NCI-H510A treated with DMSO at 0.1 percent for 48 hours (cell line): ENCODE results near the gene ZMYND15.

Source experiments
- DNase-seq: peaks from one replicate; lab custom pipeline; 2025; lab: John Stamatoyannopoulos, UW

ZMYND15 gene

GRCh38 chr17:4743216-4743615, 3.6 kb downstream of the ZMYND15 start:
- DNase-seq: no peak

DNA sequence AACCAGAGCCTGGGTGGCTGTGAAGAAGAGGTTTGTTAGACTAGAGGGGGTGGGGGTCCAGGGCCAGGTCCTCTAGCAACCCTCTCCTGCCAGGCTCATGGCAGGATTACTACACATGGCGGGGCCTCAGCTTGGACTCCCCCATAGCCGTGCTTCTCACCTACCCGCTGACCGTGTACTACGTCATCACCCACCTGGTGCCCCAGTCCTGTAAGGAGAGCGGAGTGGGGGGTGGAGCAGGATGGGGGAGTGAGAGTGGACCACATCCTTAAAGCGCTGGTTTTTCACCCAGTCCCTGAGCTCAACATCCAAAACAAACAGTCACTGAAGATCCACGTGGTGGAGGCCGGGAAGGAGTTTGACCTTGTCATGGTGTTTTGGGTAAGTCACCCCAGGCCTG, 4.3 kb downstream of the ZMYND15 start:
- DNase-seq: no peak

DNA sequence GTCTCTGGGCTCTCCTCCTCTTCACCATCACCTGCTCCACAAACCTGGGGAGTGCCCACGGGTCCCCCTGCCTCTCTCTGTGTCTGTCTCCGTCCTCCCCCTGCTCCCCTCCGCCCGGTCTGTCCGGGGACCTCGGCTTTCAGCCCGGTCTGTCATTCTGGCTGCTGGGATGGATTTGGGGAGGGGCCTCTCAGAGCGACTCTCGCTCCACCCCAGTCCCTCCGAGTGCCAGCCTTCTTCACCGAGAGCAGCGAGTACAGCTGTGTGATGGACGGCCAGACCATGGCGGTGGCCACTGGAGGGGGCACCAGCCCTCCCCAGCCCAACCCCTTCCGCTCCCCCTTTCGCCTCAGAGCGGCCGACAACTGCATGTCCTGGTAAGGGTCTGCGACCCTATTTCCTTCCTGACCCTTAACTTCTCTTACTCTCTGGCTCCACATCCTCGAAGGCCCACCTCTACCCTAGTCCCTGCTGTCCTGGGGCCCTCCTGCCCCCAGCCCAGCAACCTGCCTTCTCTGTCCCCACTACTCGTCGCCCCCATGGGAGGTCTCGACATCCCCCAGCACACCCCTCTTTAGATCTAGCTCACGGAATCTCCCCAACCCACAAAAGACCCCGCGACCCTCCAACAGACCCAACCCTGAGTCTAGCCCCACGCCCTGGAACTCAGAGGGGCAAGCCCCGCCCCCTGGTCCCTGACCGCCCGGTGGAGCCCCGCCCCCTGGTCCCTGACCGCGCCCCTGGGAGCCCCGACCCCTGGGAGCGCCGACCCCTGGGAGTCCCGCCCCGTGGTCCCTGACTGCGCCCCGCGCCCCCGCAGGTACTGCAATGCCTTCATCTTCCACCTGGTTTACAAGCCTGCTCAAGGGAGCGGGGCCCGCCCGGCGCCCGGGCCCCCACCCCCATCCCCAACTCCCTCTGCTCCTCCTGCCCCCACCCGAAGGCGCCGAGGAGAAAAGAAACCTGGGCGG, 5.7 kb downstream of the ZMYND15 start:
- DNase-seq: no peak

DNA sequence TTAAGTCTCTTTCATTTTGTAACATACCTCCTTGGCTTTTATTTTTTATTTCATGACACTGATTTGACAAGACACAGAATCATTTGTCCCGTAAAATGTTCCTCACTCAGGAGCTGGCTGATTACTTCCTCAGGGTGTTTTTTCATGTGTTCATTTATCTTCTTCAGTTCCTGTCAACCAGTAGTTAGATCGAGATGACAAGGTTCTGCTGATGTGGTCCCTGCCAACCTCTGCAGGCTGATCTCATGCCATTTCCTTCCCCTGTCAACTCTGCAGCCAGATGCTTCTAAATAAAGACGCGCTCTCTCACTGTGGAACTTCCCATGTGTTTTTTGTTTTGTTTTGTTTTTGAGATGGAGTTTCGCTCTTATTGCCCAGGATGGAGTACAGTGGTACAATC, 8.2 kb downstream of the ZMYND15 start:
- DNase-seq: no peak

GRCh38 chr17:4748686-4749085, 9.1 kb downstream of the ZMYND15 start:
- no peak for DNase-seq

- DNase-seq: no peak
Measured at GRCh38 chr17:4750606-4751005, 11.0 kb downstream of the ZMYND15 start.

GRCh38 chr17:4751932-4752331, 12.3 kb downstream of the ZMYND15 start:
- DNase-seq: no peak

GRCh38 chr17:4753392-4753791, 13.8 kb downstream of the ZMYND15 start:
- DNase-seq: no peak

GRCh38 chr17:4759776-4760236, 20.2 kb downstream of the ZMYND15 start:
- no peak for DNase-seq

DNA sequence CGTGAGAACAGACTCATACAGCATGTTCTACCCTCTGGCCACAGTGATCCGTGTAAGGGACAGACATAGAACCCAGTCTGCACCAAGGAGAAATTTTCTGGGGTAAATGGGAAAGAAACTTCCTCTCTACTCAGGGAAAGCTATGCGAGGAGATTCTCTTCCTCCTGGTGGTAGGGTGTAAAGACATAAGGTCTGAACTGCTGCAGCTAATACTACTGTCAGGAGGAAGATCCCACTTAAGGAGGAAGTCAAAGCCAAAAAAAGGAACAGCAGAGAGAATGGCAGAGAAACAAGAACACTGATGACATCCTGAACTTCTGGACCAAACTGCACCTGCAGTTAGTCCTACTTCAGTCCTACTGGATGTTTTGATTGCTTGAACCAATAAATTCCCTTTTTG, 25.0 kb downstream of the ZMYND15 start:
- no peak for DNase-seq

DNA sequence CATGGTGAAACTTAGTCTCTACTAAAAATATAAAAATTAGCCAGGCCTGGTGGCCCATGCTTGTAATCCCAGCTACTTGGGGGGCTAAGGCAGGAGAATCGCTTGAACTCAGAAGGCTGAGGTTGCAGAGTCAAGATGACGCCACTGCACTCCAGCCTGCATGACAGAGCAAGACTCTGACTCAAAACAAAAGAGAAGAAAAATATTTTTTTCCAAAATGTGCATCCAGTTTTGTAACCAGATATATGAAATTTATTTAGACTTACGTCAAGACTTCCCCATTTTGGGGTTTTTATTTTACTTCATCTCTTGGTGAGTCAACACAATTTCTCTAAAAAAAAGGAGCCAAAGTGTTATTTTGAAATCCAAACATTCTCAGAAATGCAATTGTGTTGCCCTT, 26.6 kb downstream of the ZMYND15 start:
- no peak for DNase-seq

GRCh38 chr17:4766723-4767122, 27.1 kb downstream of the ZMYND15 start:
- no peak for DNase-seq

- no peak for DNase-seq
Measured at GRCh38 chr17:4768298-4768697, 28.7 kb downstream of the ZMYND15 start.

DNA sequence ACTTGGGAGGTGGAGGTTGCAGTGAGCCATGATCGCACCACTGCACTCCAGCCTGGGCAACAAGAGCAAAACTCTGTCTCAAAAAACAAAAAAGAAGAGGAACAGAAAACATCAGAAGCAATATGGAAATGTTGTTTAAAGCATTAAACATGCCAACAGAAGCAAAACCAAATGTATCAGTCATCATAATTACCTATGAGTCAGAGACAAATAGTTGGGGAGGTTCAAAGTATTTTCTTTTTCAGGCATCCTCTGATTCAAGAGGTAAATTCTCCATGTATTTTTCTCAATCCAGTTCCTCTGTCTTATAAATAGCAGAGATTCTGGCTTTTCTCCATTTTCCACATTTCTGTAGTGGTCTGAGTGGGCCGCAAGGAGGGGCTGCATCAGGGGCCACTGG, 30.0 kb downstream of the ZMYND15 start:
- no peak for DNase-seq

DNA sequence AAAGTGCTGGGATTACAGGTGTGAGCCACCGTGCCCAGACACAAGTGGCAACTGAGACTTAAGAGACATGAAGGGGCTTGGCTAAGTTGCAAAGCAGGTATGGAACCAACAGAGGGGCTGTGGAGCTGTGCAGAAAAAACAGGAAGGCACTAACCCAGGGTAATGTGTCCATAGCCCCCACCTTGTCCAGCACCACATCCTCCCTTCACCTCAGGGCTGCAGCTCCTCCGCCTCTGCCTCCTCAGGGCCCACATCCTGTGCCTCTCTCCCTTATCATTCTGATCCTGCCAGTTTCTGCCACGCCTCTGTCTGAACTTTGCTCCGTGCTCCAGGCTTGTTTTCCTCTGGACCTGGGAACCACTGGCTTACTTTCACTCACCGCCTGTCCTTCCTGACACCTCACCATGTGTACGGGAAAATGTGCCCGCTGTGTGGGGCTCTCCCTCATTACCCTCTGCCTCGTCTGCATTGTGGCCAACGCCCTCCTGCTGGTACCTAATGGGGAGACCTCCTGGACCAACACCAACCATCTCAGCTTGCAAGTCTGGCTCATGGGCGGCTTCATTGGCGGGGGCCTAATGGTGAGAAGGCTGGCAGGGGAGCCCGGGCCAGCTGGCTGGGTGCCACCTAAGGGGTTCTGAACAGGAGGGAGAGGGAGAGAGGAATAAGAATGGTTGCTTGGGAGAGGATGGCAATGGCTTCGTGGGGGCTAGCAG, 32.0 kb downstream of the ZMYND15 start, which contains the start of gene TM4SF5:
Gene TM4SF5 (plus strand): TSS at position 368 of the 716 bp plus-strand sequence. CDS start 37 bp downstream, at position 405.
- no peak for DNase-seq

DNA sequence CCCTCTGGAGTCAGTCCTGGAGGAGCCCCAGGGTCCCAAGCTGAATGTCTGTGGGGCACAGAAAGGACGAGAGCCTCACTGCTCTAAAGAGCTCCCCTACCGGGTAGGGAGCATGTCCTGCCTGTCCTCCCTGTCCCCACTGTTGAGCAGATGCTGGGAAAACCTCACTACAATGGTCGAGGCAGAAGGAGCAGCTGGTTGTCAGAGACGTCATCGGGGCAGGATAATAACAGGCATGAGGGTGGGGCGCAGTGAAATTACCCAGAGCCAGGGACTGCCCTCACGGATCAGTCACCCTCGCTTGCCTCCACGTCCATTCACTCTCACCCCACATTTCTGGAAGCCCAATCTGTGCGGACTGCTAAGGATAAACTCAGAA, 32.6 kb downstream of the ZMYND15 start:
- DNase-seq: no peak

DNA sequence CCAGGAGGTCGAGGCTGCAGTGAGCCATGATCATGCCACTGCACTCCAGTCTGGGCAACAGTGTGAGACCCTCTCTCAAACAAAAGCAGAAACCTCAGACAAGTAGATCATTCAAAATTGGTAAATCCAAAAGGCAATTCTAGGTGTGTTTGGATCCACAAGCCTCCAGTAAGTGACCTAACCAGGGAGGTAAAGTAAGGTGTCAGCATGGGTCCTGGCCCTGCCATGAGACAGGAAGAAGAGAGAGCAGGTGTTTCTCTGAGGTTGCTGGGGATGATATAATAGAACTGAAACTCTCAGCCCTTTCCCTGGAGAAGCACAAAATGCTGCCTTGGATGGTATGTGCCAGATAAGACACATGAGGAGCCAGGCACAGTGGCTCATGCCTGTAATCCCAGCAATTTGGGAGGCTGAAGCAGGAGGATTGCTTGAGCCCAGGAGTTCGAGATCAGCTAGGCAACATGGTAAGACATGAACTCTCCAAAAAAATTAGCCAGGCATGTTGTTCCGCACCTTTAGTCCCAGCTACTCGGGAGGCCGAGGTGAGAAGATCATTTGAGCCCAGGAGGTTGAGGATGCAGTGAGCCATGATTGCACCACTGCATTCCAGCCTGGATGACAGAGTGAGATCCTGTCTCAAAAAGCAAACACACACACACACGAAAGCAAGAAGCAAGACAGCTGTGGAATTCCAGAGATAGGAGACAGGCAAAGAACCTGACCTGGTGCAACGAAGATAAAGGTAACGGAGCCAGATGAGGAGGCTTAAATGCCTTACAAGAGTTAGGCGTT, 38.5 kb downstream of the ZMYND15 start:
- DNase-seq: no peak

DNA sequence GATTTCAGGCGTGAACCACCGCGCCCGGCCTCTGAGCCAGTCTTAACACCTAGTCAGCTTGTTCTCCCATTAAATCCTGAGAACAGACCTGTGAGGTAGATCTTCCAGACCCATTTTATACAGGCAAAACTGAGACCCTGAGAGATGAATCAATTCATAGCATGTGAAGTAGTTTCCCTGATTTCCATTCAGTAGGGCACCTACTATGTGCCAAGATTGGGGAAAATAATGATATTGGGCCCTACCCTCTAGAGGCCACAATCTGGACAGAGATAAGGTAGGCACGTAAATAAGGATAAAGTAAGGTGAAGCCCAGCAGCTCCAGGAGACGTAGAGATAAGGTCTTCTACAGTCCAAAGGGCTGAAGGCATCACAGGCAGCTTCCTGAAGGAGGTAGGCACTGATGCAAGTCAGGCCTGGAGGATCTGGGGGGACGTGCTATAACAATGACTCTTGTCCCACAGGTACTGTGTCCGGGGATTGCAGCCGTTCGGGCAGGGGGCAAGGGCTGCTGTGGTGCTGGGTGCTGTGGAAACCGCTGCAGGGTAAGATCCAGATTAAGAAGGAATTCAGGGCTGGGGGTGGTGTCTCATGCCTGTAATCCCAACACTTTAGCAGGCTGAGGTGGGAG, 40.8 kb downstream of the ZMYND15 start:
- no peak for DNase-seq

DNA sequence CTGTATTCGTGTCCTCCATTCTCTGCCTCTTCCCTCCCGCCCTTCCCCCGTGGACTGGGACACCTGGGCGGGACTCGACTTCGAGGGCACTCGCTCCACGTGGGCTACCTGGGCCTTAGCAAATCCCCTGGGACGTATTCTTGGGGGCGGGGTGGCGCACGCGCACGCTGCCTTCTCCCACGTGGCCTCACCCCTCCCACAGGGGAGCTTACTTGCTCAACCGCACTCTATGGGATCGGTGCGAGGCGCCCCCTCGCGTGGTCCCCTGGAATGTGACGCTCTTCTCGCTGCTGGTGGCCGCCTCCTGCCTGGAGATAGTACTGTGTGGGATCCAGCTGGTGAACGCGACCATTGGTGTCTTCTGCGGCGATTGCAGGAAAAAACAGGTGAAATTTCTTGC, 43.0 kb downstream of the ZMYND15 start:
- peak; percentile 4 for DNase-seq

- DNase-seq: no peak
Measured at GRCh38 chr17:4785311-4786105, 45.9 kb downstream of the ZMYND15 start.

GRCh38 chr17:4786106-4786511, 46.5 kb downstream of the ZMYND15 start, which contains the start of gene VMO1:
Gene VMO1, minus strand, starts transcription at chr17:4786364. Its CDS starts 12 bp downstream, at chr17:4786352.
- DNase-seq: no peak
